Neural progenitor cell (in vitro differentiated cells): Measurements from ENCODE around the gene TRIO.

Experiments used
- EZH2 ChIP-seq: fragments of 200-600 bp; sonication (generic); IDR thresholded peaks from 2 replicates; pipeline ENCODE4 v1.6.1; 2017; ENCODE audit warnings: antibody characterized with exemption, mild to moderate bottlenecking, moderate library complexity
- TF ChIP-seq, protein P1 (sequence below): fragments of 200-600 bp; sonication (generic); IDR thresholded peaks from 2 replicates; pipeline ENCODE4 v1.5.1; 2017; ENCODE audit warnings: antibody characterized with exemption, mild to moderate bottlenecking

DNA sequence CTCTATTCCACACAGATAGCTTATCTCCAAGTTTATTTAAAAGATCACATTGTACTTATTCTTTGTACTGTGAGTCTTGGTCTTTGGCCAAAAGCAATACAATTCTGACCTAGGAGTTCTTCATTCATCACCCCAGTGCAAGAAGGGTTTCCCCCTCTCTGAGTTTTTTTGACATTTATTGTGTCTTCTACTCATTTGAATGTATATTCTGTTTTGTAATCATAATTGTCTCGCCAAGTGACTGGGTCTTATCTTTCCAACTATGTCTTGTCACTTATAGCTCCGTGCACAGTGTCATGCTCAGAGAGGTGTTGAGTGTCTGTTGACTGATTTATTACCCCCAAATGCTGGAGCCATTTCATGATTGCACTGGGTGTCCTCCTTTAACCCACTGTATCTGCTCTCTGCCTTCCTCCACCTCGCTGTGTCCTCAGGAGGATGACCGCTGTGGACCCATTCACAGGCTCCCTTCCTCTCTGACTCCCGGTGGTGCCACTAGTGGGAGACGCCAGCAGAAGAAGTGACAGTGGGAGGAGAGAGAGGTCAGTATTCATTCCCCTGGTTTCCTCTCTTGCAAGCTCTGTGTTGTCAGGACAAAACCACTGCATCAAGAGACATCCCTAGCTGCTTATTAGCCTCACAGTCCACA lies 11.2 kb upstream of the TRIO start:
- TF ChIP-seq, protein P1, sequence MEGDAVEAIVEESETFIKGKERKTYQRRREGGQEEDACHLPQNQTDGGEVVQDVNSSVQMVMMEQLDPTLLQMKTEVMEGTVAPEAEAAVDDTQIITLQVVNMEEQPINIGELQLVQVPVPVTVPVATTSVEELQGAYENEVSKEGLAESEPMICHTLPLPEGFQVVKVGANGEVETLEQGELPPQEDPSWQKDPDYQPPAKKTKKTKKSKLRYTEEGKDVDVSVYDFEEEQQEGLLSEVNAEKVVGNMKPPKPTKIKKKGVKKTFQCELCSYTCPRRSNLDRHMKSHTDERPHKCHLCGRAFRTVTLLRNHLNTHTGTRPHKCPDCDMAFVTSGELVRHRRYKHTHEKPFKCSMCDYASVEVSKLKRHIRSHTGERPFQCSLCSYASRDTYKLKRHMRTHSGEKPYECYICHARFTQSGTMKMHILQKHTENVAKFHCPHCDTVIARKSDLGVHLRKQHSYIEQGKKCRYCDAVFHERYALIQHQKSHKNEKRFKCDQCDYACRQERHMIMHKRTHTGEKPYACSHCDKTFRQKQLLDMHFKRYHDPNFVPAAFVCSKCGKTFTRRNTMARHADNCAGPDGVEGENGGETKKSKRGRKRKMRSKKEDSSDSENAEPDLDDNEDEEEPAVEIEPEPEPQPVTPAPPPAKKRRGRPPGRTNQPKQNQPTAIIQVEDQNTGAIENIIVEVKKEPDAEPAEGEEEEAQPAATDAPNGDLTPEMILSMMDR = no peak
- TF ChIP-seq EZH2 = no peak
